Endothelial cell of umbilical vein (primary cell): ENCODE results near the gene GNAS-AS1. TPM values are rescaled to one million over a fixed set of nuclear protein-coding genes. Genes with fewer than 3 reads are reported as not detected.

Source experiments
- BruUV-seq: library from RNA; stranded (reverse); fragments of 400-500 nt; replicated peaks from 2 replicates; lab custom pipeline; 2021; lab: Mats Ljungman, UMichigan
- CTCF ChIA-PET: fragments of 300-600, 350-600 bp; sonication (Branson Sonifier 250); formaldehyde crosslinking; loops from one replicate; lab custom pipeline; 2021; ENCODE audit warnings: antibody characterized with exemption, inconsistent platforms; lab: Charles Lee
- POLR2A ChIA-PET: fragments of 300-600, 350-600 bp; sonication (Branson Sonifier 250); formaldehyde crosslinking; loops from one replicate; lab custom pipeline; 2021; ENCODE audit warnings: antibody characterized with exemption, inconsistent platforms; lab: Charles Lee
- DNase-seq: peaks from one replicate; pipeline ENCODE4 v3.0.0-alpha.2; 2011; ENCODE audit warnings: low read depth, low spot score
- FAIRE-seq: peaks from 2 replicates; lab custom pipeline; 2011; peaks lifted over from hg19 to GRCh38; lab: Jason Lieb, UNC
- H2AFZ ChIP-seq: 2 replicates; pipeline ENCODE4 v1.6.0; 2012; ENCODE audit warnings: low read depth, low read length, control low read depth, inconsistent platforms
- H3K27ac ChIP-seq: 2 replicates; pipeline ENCODE4 v1.5.1; 2011; ENCODE audit warnings: low read depth, mild to moderate bottlenecking, control low read depth, low read length, moderate library complexity; ENCODE audit not compliant: insufficient read depth
- H3K27me3 ChIP-seq, 2 experiments: 2 replicates each; pipeline versions ENCODE4 v1.6.0 to v1.6.1; 2011; ENCODE audit warnings: low read length in 2 of 2, mixed read lengths in 1 of 2; ENCODE audit not compliant: control insufficient read depth in 2 of 2, insufficient read depth in 2 of 2
- H3K36me3 ChIP-seq, 2 experiments: 2 replicates in 1 of 2; 3 replicates in 1 of 2; pipeline ENCODE4 v1.5.1; 2011; ENCODE audit warnings: low read length in 2 of 2, mild to moderate bottlenecking in 1 of 2, moderate library complexity in 1 of 2; ENCODE audit not compliant: control insufficient read depth in 2 of 2, insufficient read depth in 2 of 2; ENCODE audit errors: extremely low read depth in 1 of 2
- H3K4me1 ChIP-seq: 3 replicates; pipeline ENCODE4 v1.5.1; 2011; ENCODE audit warnings: mild to moderate bottlenecking, low read length; ENCODE audit not compliant: control insufficient read depth, insufficient read depth; ENCODE audit errors: extremely low read depth
- H3K4me2 ChIP-seq: 2 replicates; pipeline ENCODE4 v1.6.1; 2011; ENCODE audit warnings: low read length, control low read depth, mixed read lengths; ENCODE audit not compliant: insufficient read depth
- H3K4me3 ChIP-seq, 3 experiments: fragments of 200-600 bp in 1 of 3; sonication (generic), shearing (Covaris generic) in 1 of 3; replicated peaks in 1 of 3; 2 replicates each; pipeline ENCODE4 v1.5.1; 2011 to 2016; ENCODE audit warnings: control low read depth in 3 of 3, low read length in 3 of 3, mild to moderate bottlenecking in 2 of 3, inconsistent platforms in 1 of 3, low read depth in 1 of 3, moderate library complexity in 1 of 3; ENCODE audit not compliant: insufficient read depth in 1 of 3
- H3K79me2 ChIP-seq: 2 replicates; pipeline ENCODE4 v1.6.0; 2012; ENCODE audit warnings: low read length, inconsistent platforms; ENCODE audit not compliant: control insufficient read depth, insufficient read depth
- H3K9ac ChIP-seq: replicated peaks from 2 replicates; pipeline ENCODE3; 2011; ENCODE audit warnings: low read length, control low read depth; ENCODE audit not compliant: insufficient read depth; ENCODE audit errors: extremely low read depth
- H3K9me1 ChIP-seq: replicated peaks from 3 replicates; pipeline ENCODE4 v1.6.0; 2011; ENCODE audit warnings: mild to moderate bottlenecking, low read length; ENCODE audit not compliant: control insufficient read depth, insufficient read depth; ENCODE audit errors: extremely low read depth
- H3K9me3 ChIP-seq: replicated peaks from 2 replicates; pipeline ENCODE4 v1.5.1; 2012; ENCODE audit warnings: low read length, inconsistent platforms; ENCODE audit not compliant: control insufficient read depth, insufficient read depth
- H4K20me1 ChIP-seq: replicated peaks from 2 replicates; pipeline ENCODE3; 2011; ENCODE audit warnings: mild to moderate bottlenecking, low read length; ENCODE audit not compliant: control insufficient read depth, insufficient read depth; ENCODE audit errors: extremely low read depth
- CTCF ChIP-seq, 2 donors: IDR thresholded peaks; 1 replicate in 1 of 2; 2 replicates in 1 of 2; pipeline ENCODE4 v1.5.1; 2011; ENCODE audit warnings: low read length in 2 of 2, mild to moderate bottlenecking in 2 of 2, moderate library complexity in 2 of 2, control low read depth in 1 of 2, inconsistent platforms in 1 of 2, low read depth in 1 of 2; ENCODE audit not compliant: insufficient read depth in 1 of 2; ENCODE audit errors: extremely low read depth in 1 of 2
- EZH2 ChIP-seq: IDR thresholded peaks from 2 replicates; pipeline ENCODE4 v1.6.1; 2012; ENCODE audit warnings: borderline replicate concordance, low read depth, mild to moderate bottlenecking, moderate library complexity, low read length, inconsistent platforms; ENCODE audit not compliant: severe bottlenecking
- FOS ChIP-seq: IDR thresholded peaks from 2 replicates; pipeline ENCODE4 v1.6.1; 2011; ENCODE audit warnings: mild to moderate bottlenecking, low read length, moderate library complexity, borderline replicate concordance; ENCODE audit not compliant: insufficient read depth
- JUN ChIP-seq: IDR thresholded peaks from 2 replicates; pipeline ENCODE4 v1.6.1; 2011; ENCODE audit warnings: borderline replicate concordance, low read depth; ENCODE audit not compliant: insufficient read length, insufficient read depth
- MAX ChIP-seq: IDR thresholded peaks from 2 replicates; pipeline ENCODE4 v1.6.1; 2011; ENCODE audit not compliant: insufficient read depth, insufficient read length
- POLR2A ChIP-seq: IDR thresholded peaks from 2 replicates; pipeline ENCODE4 v1.6.1; 2012; ENCODE audit warnings: low read depth, mild to moderate bottlenecking, control low read depth, low read length
- dilution Hi-C: fragments of 300-500 bp; cut with MboI; formaldehyde crosslinking; loops from one replicate; pipeline ENCODE4 v1.15.0; 2019; ENCODE audit warnings: low sequenced_read_pairs; ENCODE audit not compliant: extremely low pct_ligation_motif_present
- intact Hi-C: fragments of 100-400 bp; cut with micrococcal nuclease; formaldehyde crosslinking; loops from one replicate; pipeline ENCODE4 v1.10.0; 2022
- polyA plus RNA-seq, 4 experiments: library from polyadenylated mRNA; depleted of rRNA in 3 of 4; stranded (reverse) in 3 of 4; unstranded in 1 of 4; fragments of >200 nt; gene quantifications; 2 replicates each; pipeline versions ENCODE4 v1.2.1 to v1.2.3, GENCODE V29; 2011 to 2012; ENCODE audit warnings: missing spikeins in 1 of 4
- total RNA-seq: library from RNA; stranded (reverse); gene quantifications from 2 replicates; pipeline ENCODE4 v1.2.3, GENCODE V29; 2021

GNAS-AS1 gene
- total and polyA plus RNA-seq, 2 donors (not counting 3 experiments of a cell fraction or from before 2014, with no cell fraction given), result 0.11 to 0.58 TPM

GRCh38 chr20:58828136-58828535 lies 22.6 kb downstream of the GNAS-AS1 start:
- TF ChIP-seq FOS (no peak), JUN (no peak), EZH2 (no peak), POLR2A (no peak), CTCF (IDR thresholded peaks at IDR 0.05; ENCODE audit: extremely low read depth in 1 of 2, insufficient read depth in 1 of 2, low read depth in 1 of 2, low read length in 2 of 2) (no peak), MAX (no peak)
- H3K9ac ChIP-seq, result no peak overlapping the region
- FAIRE-seq, result no peak
- dilution Hi-C loops (loop anchor here (25.0 kb wide), 2 partner anchors 216 to 591 kb away; partner anchors contain the start of gene ANKRD60), intact Hi-C loops (no loop called here)
- no peaks in the 10 kb centered on the region for H3K4me1 ChIP-seq
- no TSS peak for BruUV-seq
- no peak overlapping the region for H3K4me2 ChIP-seq
- no peaks in the 10 kb centered on the region for H3K36me3 ChIP-seq
- no peaks in the 10 kb centered on the region for H3K9me3 ChIP-seq
- H3K4me3 ChIP-seq, result no peak overlapping the region
- no peak for DNase-seq
- no peaks in the 10 kb centered on the region for H4K20me1 ChIP-seq
- H2AFZ ChIP-seq, result no peak overlapping the region
- CTCF ChIA-PET, result interaction anchor here (1.1 kb wide), 1 partner anchor 17 kb away, joined by 3 read pairs; no protein-coding TSS in a partner anchor
- no peaks in the 10 kb centered on the region for H3K9me1 ChIP-seq
- no peaks in the 10 kb centered on the region for H3K79me2 ChIP-seq
- POLR2A ChIA-PET, result no interaction called here
- H3K27me3 ChIP-seq, result peaks cover 0 to 6% of the 10 kb centered on the region in 2 experiments
- no peak overlapping the region for H3K27ac ChIP-seq
